Measurements from ENCODE around the gene COQ10A. TPM values are rescaled to one million over a fixed set of nuclear protein-coding genes. Genes with fewer than 3 reads are reported as not detected.

Gene COQ10A
- total RNA-seq, 1 experiment from 2014 or later = 26.1 TPM

DNA sequence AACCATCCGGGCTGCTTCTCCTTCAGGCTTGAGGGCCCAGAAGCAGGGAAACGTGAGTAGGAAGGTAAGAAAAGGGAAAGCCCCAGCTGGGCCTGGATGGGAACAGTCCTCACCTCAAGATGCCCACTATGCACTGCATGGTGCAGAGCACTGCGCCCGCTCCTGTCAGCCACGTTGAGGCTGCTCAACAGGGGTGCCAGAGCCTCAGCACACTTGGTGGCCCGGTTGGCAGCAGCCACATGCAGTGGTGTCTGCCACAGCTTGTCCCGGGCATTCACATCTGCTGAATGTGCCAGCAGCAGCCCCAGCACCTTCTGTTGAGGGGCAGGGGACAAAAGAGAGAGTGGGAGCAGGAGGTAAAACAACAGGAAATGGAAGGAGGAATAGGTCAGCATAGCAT is 11.1 kb upstream of the COQ10A start:
- Histone ChIP-seq H3K14ac (ENCODE audit: insufficient read depth, low read length) (no peak overlapping the region), H3K18ac (ENCODE audit: insufficient read length, low read depth, low read length) (no peak overlapping the region), H3K23me2 (ENCODE audit: insufficient read length, low read depth, low read length, poor library complexity, severe bottlenecking) (no peaks in the 10 kb centered on the region), H3T11ph (ENCODE audit: low read length) (no peak overlapping the region), H4K5ac (ENCODE audit: insufficient read length, low read depth, low read length) (no peak overlapping the region), H2BK20ac (ENCODE audit: low read depth, low read length, poor library complexity, severe bottlenecking) (no peak overlapping the region), H2AK5ac (ENCODE audit: insufficient read length, low read length) (no peak overlapping the region), H3K79me2 (ENCODE audit: insufficient read depth, low read length) (no peaks in the 10 kb centered on the region), H3K27ac (ENCODE audit: insufficient read length, low read depth, low read length) (no peak overlapping the region), H2AFZ (ENCODE audit: low read length) (no peak overlapping the region), H3K9me3 (ENCODE audit: control insufficient read depth, low read depth, low read length) (no peaks in the 10 kb centered on the region), H3K4me2 (ENCODE audit: insufficient read depth, insufficient read length, low read length) (no peak overlapping the region), H2BK15ac (ENCODE audit: low read depth, low read length) (no peak overlapping the region), H2BK12ac (ENCODE audit: insufficient read length, low read depth, low read length) (no peak overlapping the region), H2BK5ac (ENCODE audit: insufficient read length, low read length) (no peak overlapping the region), H4K20me1 (ENCODE audit: control insufficient read depth, insufficient read depth, insufficient read length) (no peaks in the 10 kb centered on the region), H4K91ac (ENCODE audit: insufficient read length, low read depth, low read length) (no peak overlapping the region), H3K27me3 (ENCODE audit: insufficient read depth, low read length) (no peaks in the 10 kb centered on the region), H3K56ac (ENCODE audit: insufficient read length, low read depth, low read length) (no peak overlapping the region), H3K4ac (ENCODE audit: low read depth, low read length) (no peak overlapping the region), H4K8ac (replicated peaks; ENCODE audit: insufficient read length, low read depth, low read length) (no peak overlapping the region), H3K9ac (ENCODE audit: extremely low read depth, insufficient read length, low read length) (no peak overlapping the region), H3K79me1 (ENCODE audit: insufficient read depth, low read depth, low read length, poor library complexity, severe bottlenecking) (no peaks in the 10 kb centered on the region), H3K4me1 (ENCODE audit: insufficient read depth, low read length) (no peaks in the 10 kb centered on the region), H2BK120ac (ENCODE audit: low read depth, low read length, poor library complexity, severe bottlenecking) (no peak overlapping the region), H3K23ac (ENCODE audit: insufficient read length, low read depth, low read length) (no peak overlapping the region)
- H3K4me3 Mint-ChIP-seq = no peak overlapping the region
- WGBS (ENCODE audit: extremely low coverage, insufficient read length, low lambda C conversion rate) = no CpG with 5 or more reads among the region's 7 CpGs
- H3K27ac Mint-ChIP-seq = no peak overlapping the region
- TF ChIP-seq, protein P1, sequence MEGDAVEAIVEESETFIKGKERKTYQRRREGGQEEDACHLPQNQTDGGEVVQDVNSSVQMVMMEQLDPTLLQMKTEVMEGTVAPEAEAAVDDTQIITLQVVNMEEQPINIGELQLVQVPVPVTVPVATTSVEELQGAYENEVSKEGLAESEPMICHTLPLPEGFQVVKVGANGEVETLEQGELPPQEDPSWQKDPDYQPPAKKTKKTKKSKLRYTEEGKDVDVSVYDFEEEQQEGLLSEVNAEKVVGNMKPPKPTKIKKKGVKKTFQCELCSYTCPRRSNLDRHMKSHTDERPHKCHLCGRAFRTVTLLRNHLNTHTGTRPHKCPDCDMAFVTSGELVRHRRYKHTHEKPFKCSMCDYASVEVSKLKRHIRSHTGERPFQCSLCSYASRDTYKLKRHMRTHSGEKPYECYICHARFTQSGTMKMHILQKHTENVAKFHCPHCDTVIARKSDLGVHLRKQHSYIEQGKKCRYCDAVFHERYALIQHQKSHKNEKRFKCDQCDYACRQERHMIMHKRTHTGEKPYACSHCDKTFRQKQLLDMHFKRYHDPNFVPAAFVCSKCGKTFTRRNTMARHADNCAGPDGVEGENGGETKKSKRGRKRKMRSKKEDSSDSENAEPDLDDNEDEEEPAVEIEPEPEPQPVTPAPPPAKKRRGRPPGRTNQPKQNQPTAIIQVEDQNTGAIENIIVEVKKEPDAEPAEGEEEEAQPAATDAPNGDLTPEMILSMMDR (conservative IDR thresholded peaks at IDR 0.05) = no peak
- peaks cover 2% of the 10 kb centered on the region; the same call in 1 of the 2 replicates for H3K27me3 Mint-ChIP-seq (ENCODE audit: low read depth)
- H3K9me3 Mint-ChIP-seq = no peaks in the 10 kb centered on the region; a peak in 1 of 5 replicates
- DNase-seq = no peak
- H3K4me1 Mint-ChIP-seq = peaks cover 20% of the 10 kb centered on the region in 2 experiments
- peaks cover 38 to 57% (median 55%) of the 10 kb centered on the region in 3 experiments; a peak in 6 of 7 replicates for H3K36me3 Mint-ChIP-seq (ENCODE audit: insufficient read depth in 1 of 3, low read depth in 3 of 3)
